Natural killer cell (primary cell): Measurements from ENCODE around the gene TRAK1. TPM values are rescaled to one million over a fixed set of nuclear protein-coding genes. Genes with fewer than 3 reads are reported as not detected.

Source experiments
- ATAC-seq, 3 donors: fragments of 150-1000 bp in 2 of 3; fragments of 200-7000 bp in 1 of 3; cut with Tn5 transposase; 1 replicate in 1 of 3; 2 replicates in 2 of 3; pipeline ENCODE4 v1.10.0; 2021; ENCODE audit warnings: mild to moderate bottlenecking in 2 of 3, moderate library complexity in 2 of 3
- DNase-seq, 2 donors: peaks; one replicate each; pipeline versions ENCODE4 v3.0.0 to v3.0.0-alpha.2; 2013 to 2021; ENCODE audit warnings: mixed read lengths in 1 of 2
- H3K27ac ChIP-seq: one replicate; pipeline ENCODE4 v1.5.1; 2013; ENCODE audit warnings: mild to moderate bottlenecking, low read length
- H3K27me3 ChIP-seq: one replicate; pipeline ENCODE4 v1.6.1; 2013; ENCODE audit warnings: low read length; ENCODE audit not compliant: control insufficient read depth, insufficient read depth
- H3K36me3 ChIP-seq: one replicate; pipeline ENCODE4 v1.6.1; 2013; ENCODE audit warnings: low read length; ENCODE audit not compliant: control insufficient read depth, insufficient read depth
- H3K4me1 ChIP-seq: one replicate; pipeline ENCODE4 v1.6.1; 2013; ENCODE audit warnings: low read length; ENCODE audit not compliant: control insufficient read depth, insufficient read depth
- H3K4me3 ChIP-seq: one replicate; pipeline ENCODE4 v1.5.1; 2013; ENCODE audit warnings: low read length
- H3K9me3 ChIP-seq: one replicate; pipeline ENCODE4 v1.6.1; 2013; ENCODE audit warnings: low read length; ENCODE audit not compliant: control insufficient read depth, insufficient read depth
- H3K27ac Mint-ChIP-seq, 2 donors: one replicate each; pipeline ENCODE4 v1.8.0; 2022; ENCODE audit warnings: mild to moderate bottlenecking in 2 of 2, mixed read lengths in 2 of 2, moderate library complexity in 1 of 2
- H3K27me3 Mint-ChIP-seq, 2 donors: one replicate each; pipeline ENCODE4 v1.8.0; 2022; ENCODE audit warnings: low read depth in 2 of 2, mixed read lengths in 2 of 2
- H3K36me3 Mint-ChIP-seq: one replicate; pipeline ENCODE4 v1.8.0; 2022; ENCODE audit warnings: mixed read lengths
- H3K4me1 Mint-ChIP-seq, 2 donors: one replicate each; pipeline ENCODE4 v1.8.0; 2022; ENCODE audit warnings: mixed read lengths in 2 of 2
- H3K4me3 Mint-ChIP-seq: one replicate; pipeline ENCODE4 v1.8.0; 2022; ENCODE audit warnings: mild to moderate bottlenecking, moderate library complexity, mixed read lengths
- H3K9me3 Mint-ChIP-seq, 2 donors: one replicate each; pipeline ENCODE4 v1.8.0; 2022; ENCODE audit warnings: mixed read lengths in 2 of 2
- CTCF ChIP-seq: fragments of 200-600 bp; IDR thresholded peaks from one replicate; pipeline ENCODE4 v1.8.0; 2022; ENCODE audit warnings: antibody characterized with exemption
- WGBS: methylation state at CpG from one replicate; pipeline ENCODE4 v1.1.7; 2013; ENCODE audit warnings: missing lambda C conversion rate; ENCODE audit not compliant: insufficient coverage; 5-methylcytosine and 5-hydroxymethylcytosine counted together
- intact Hi-C: fragments of 100-400 bp; cut with micrococcal nuclease; formaldehyde crosslinking; loops from one replicate; pipeline ENCODE4 v1.14.2; 2022
- total RNA-seq, 4 donors: library from RNA; stranded (reverse); fragments of 120-200 nt in 1 of 4; gene quantifications; one replicate each; pipeline versions ENCODE4 v1.2.3 to v1.2.4, GENCODE V29; 2013 to 2022

The TRAK1 gene
- total RNA-seq, 3 donors from 2014 or later (not counting 1 experiment from before 2014, with no cell fraction given): 30.7 to 31.8 (median 31.8) TPM

- no peak for DNase-seq
- ATAC-seq: peak in 2 of 3 donors; percentile 19 to 55
- intact Hi-C loops: loop anchor here (5.0 kb wide), 1 partner anchor 80 kb away; no protein-coding TSS in a partner anchor
- H3K27me3 ChIP-seq: no peaks in the 10 kb centered on the region
- H3K27me3 Mint-ChIP-seq: no peaks in the 10 kb centered on the region
- no peaks in the 10 kb centered on the region for H3K36me3 Mint-ChIP-seq
- no peak overlapping the region for H3K4me3 ChIP-seq
- peak overlapping the region; percentile 45 to 78 for H3K27ac Mint-ChIP-seq
- no peak overlapping the region for H3K27ac ChIP-seq
- H3K4me1 Mint-ChIP-seq: peaks cover 30 to 44% of the 10 kb centered on the region in 2 donors
- peak overlapping the region; percentile 75 for H3K4me3 Mint-ChIP-seq
- H3K9me3 ChIP-seq: peaks cover 5% of the 10 kb centered on the region
- TF ChIP-seq CTCF: no peak
- WGBS: 73% methylated on average over 3 of the region's 3 CpGs
- H3K9me3 Mint-ChIP-seq: peaks cover 0 to 3% of the 10 kb centered on the region in 2 donors
- H3K36me3 ChIP-seq: peaks cover 6% of the 10 kb centered on the region
- peaks cover 16% of the 10 kb centered on the region for H3K4me1 ChIP-seq
Measured at GRCh38 chr3:42092006-42092405, 849 bp downstream of the TRAK1 start.

- H3K4me3 Mint-ChIP-seq: no peak overlapping the region
- Histone ChIP-seq H3K9me3 (peaks cover 5% of the 10 kb centered on the region), H3K4me1 (peaks cover 16% of the 10 kb centered on the region), H3K27ac (no peak overlapping the region), H3K36me3 (peaks cover 6% of the 10 kb centered on the region), H3K4me3 (no peak overlapping the region), H3K27me3 (no peaks in the 10 kb centered on the region)
- H3K9me3 Mint-ChIP-seq: peaks cover 0 to 3% of the 10 kb centered on the region in 2 donors
- WGBS: 88% methylated on average over 4 of the region's 4 CpGs
- H3K36me3 Mint-ChIP-seq: no peaks in the 10 kb centered on the region
- ATAC-seq (no peak), DNase-seq (no peak)
- H3K4me1 Mint-ChIP-seq: peaks cover 30 to 46% of the 10 kb centered on the region in 2 donors
- intact Hi-C loops: loop anchor here (5.0 kb wide), 1 partner anchor 82 kb away; no protein-coding TSS in a partner anchor
- no peak for TF ChIP-seq CTCF
- H3K27ac Mint-ChIP-seq: no peak overlapping the region
- no peaks in the 10 kb centered on the region for H3K27me3 Mint-ChIP-seq
Measured at GRCh38 chr3:42094128-42094527, 3.0 kb downstream of the TRAK1 start.

- 80% methylated on average over 3 of the region's 4 CpGs for WGBS
- DNase-seq (no peak), ATAC-seq (no peak)
- Histone ChIP-seq H3K4me3 (no peak overlapping the region), H3K36me3 (peaks cover 4% of the 10 kb centered on the region), H3K27ac (no peak overlapping the region), H3K4me1 (peaks cover 16% of the 10 kb centered on the region), H3K9me3 (peaks cover 5% of the 10 kb centered on the region), H3K27me3 (no peaks in the 10 kb centered on the region)
- no peak for TF ChIP-seq CTCF
- Mint-ChIP-seq H3K27me3 (no peaks in the 10 kb centered on the region), H3K4me1 (peaks cover 27 to 41% of the 10 kb centered on the region in 2 donors), H3K36me3 (no peaks in the 10 kb centered on the region), H3K27ac (no peak overlapping the region), H3K4me3 (no peak overlapping the region), H3K9me3 (peaks cover 0 to 3% of the 10 kb centered on the region in 2 donors)
- intact Hi-C loops: loop anchor here (5.0 kb wide), 1 partner anchor 83 kb away; no protein-coding TSS in a partner anchor
Measured at GRCh38 chr3:42094691-42095391, 3.7 kb downstream of the TRAK1 start.
